Hematopoietic multipotent progenitor cell treated with erythropoietin and hydrocortisone succinate and interleukin-3 and kit ligand, for 6 days (in vitro differentiated cells): ENCODE results near the gene DUSP22.

ENCODE experiments used
- DNase-seq: peaks from one replicate; pipeline ENCODE4 v3.0.0-alpha.2; 2015

Gene DUSP22

GRCh38 chr6:400815-401214 lies 108.5 kb downstream of the DUSP22 start:
- no peak for DNase-seq
